Measurements from ENCODE around the gene DYNLT1. TPM values are rescaled to one million over a fixed set of nuclear protein-coding genes. Genes with fewer than 3 reads are reported as not detected.

DYNLT1 gene
- total RNA-seq, 2 donors from 2014 or later = 57.3 to 91.5 TPM

- H3K27me3 ChIP-seq = no peaks in the 10 kb centered on the region
- DNase-seq (ENCODE audit: low spot score) = no peak
- TF ChIP-seq CTCF (IDR thresholded peaks at IDR 0.05) = no peak
- H3K4me3 ChIP-seq = no peak overlapping the region
- peaks cover 0 to 48% of the 10 kb centered on the region in 2 donors for H3K4me1 ChIP-seq
- peaks cover 12% of the 10 kb centered on the region for H3K36me3 ChIP-seq
- no peaks in the 10 kb centered on the region for H3K9me3 ChIP-seq
- H3K27ac ChIP-seq = peak overlapping the region; percentile 58 to 79
Measured at GRCh38 chr6:158628542-158628941, 16.0 kb downstream of the DYNLT1 start.

- DNase-seq (ENCODE audit: low spot score) = no peak
- H3K36me3 ChIP-seq = peaks cover 6% of the 10 kb centered on the region
- TF ChIP-seq CTCF (IDR thresholded peaks at IDR 0.05) = no peak
- H3K4me1 ChIP-seq = peaks cover 0 to 48% of the 10 kb centered on the region in 2 donors
- H3K4me3 ChIP-seq = no peak overlapping the region
- no peaks in the 10 kb centered on the region for H3K9me3 ChIP-seq
- no peaks in the 10 kb centered on the region for H3K27me3 ChIP-seq
- H3K27ac ChIP-seq = peak overlapping the region; percentile 64 to 79
Measured at GRCh38 chr6:158627940-158628211, 16.7 kb downstream of the DYNLT1 start.

DNA sequence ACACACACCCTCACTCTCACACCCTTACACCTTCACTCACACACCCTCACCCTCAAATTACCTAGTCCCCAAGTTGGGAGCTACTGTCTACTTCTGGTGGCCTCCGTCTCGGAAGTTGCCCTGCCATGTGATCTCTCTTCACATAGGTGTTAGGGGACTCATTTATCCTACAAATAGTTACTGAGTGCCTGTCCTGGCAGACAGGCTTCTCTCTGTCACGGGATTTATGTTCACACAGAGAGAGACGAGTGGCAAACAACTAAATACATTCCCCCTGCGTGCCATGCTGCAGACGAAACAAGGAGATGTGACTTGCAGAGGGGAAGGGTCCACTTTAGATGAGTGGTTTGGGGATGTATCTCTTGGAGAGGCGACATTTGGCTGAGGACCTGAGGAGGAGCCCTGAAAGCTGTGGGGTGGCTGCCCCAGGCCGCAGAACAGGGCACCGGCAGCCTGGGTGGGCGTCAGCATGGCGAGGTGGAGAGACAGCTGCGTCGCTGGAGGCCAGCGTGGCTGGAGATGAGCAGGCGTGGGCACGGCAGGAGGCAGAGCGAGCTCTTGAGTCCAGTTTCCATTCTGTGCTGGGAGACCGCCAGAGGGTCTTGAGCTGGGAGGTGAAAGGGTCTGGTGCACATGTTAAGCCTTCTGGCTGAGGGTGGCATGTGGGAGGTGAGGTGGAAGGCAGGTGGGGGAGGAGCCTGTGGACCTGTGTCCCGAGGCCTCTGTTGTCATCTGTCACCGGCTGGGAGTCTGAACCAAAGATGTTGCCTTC is 17.2 kb downstream of the DYNLT1 start:
- peak overlapping the region; percentile 64 to 79 for H3K27ac ChIP-seq
- peak; percentile 58 for DNase-seq (ENCODE audit: low spot score)
- no peak for TF ChIP-seq CTCF (IDR thresholded peaks at IDR 0.05)
- H3K9me3 ChIP-seq = no peaks in the 10 kb centered on the region
- H3K27me3 ChIP-seq = no peaks in the 10 kb centered on the region
- H3K4me1 ChIP-seq = peaks cover 0 to 44% of the 10 kb centered on the region in 2 donors
- peaks cover 6% of the 10 kb centered on the region for H3K36me3 ChIP-seq
- no peak overlapping the region for H3K4me3 ChIP-seq

- H3K36me3 ChIP-seq = peaks cover 7% of the 10 kb centered on the region
- no peak for DNase-seq (ENCODE audit: low spot score)
- H3K9me3 ChIP-seq = no peaks in the 10 kb centered on the region
- no peaks in the 10 kb centered on the region for H3K27me3 ChIP-seq
- no peak overlapping the region for H3K4me3 ChIP-seq
- H3K27ac ChIP-seq = peak overlapping the region; percentile 64 to 79
- TF ChIP-seq CTCF (IDR thresholded peaks at IDR 0.05) = no peak
- H3K4me1 ChIP-seq = peaks cover 0 to 36% of the 10 kb centered on the region in 2 donors
Measured at GRCh38 chr6:158626360-158627167, 18.0 kb downstream of the DYNLT1 start.

GRCh38 chr6:158625881-158626305 is 18.6 kb downstream of the DYNLT1 start:
- no peak for TF ChIP-seq CTCF (IDR thresholded peaks at IDR 0.05)
- Histone ChIP-seq H3K4me3 (no peak overlapping the region), H3K36me3 (peaks cover 14% of the 10 kb centered on the region), H3K27ac (peak overlapping the region in 1 of 2 donors; percentile 64), H3K9me3 (no peaks in the 10 kb centered on the region), H3K4me1 (peaks cover 0 to 35% of the 10 kb centered on the region in 2 donors), H3K27me3 (no peaks in the 10 kb centered on the region)
- DNase-seq (ENCODE audit: low spot score) = no peak
